HG03135 (cell line): Measurements from ENCODE around the gene RNF212.

Experiments used
- ATAC-seq: cut with Tn5 transposase; IDR thresholded peaks from one replicate; pipeline ENCODE4 v1.9.1; 2021; ENCODE audit warnings: mild to moderate bottlenecking, moderate library complexity; ENCODE audit not compliant: unreplicated experiment

The RNF212 gene

DNA sequence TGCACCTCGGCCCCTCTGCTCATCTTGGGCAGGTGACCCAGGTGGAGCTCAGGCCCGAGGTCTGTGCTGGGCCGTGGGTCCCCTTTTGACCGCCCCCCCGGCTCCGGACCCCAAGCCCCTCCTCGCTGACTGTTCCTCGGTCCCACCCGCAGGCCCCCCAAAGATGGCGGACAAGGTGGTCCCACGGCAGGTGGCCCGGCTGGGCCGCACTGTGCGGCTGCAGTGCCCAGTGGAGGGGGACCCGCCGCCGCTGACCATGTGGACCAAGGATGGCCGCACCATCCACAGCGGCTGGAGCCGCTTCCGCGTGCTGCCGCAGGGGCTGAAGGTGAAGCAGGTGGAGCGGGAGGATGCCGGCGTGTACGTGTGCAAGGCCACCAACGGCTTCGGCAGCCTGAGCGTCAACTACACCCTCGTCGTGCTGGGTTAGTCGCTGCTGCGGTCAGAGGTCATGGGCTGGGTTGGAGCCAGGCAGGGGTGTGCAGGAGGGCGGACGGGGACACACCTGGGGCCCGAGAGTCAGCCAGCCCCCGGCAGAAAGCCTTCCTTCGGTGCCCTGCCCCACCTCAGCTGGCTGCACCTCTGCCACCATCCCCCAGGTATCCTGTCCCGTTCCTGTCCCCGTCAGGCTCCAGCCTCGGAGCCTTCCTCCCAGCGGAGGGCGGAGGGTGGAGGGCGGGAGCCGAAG lies 91.2 kb downstream of the RNF212 start:
- no peak for ATAC-seq
